IMR-90 (cell line): ENCODE data around the gene IFT25. TPM values are rescaled to one million over a fixed set of nuclear protein-coding genes. Genes with fewer than 3 reads are reported as not detected.

Experiments
- ATAC-seq: fragments of 200-7000 bp; cut with Tn5 transposase; 2 replicates; pipeline ENCODE4 v1.9.1; 2020; ENCODE audit warnings: low read depth, mild to moderate bottlenecking, moderate library complexity
- BruUV-seq: library from RNA; stranded (reverse); fragments of 400-500 nt; replicated peaks from 2 replicates; lab custom pipeline; 2021; lab: Mats Ljungman, UMichigan
- CTCF ChIA-PET: fragments of 300-600 bp; formaldehyde crosslinking; extraction: SDS; loops from one replicate; lab custom pipeline; 2021; ENCODE audit warnings: antibody characterized with exemption; lab: Yijun Ruan, JAX
- POLR2A ChIA-PET: fragments of 300-600 bp; sonication (Branson Sonifier 250); formaldehyde crosslinking; loops from one replicate; lab custom pipeline; 2022; ENCODE audit warnings: antibody characterized with exemption; ENCODE audit not compliant: unreplicated experiment; lab: Charles Lee
- DNase-seq: peaks from one replicate; pipeline ENCODE4 v3.0.0; 2013
- H2AFZ ChIP-seq: replicated peaks from 2 replicates; pipeline ENCODE3; 2013; ENCODE audit warnings: low read length, mild to moderate bottlenecking; ENCODE audit not compliant: poor library complexity
- H2AK5ac ChIP-seq: 2 replicates; pipeline ENCODE4 v1.6.1; 2013; ENCODE audit warnings: low read depth, low read length, inconsistent platforms
- H2AK9ac ChIP-seq: replicated peaks from 2 replicates; pipeline ENCODE3; 2013; ENCODE audit warnings: mild to moderate bottlenecking, low read depth, low read length, moderate library complexity; ENCODE audit not compliant: poor library complexity
- H2BK120ac ChIP-seq: 2 replicates; pipeline ENCODE4 v1.6.1; 2013; ENCODE audit warnings: low read depth, low read length, inconsistent platforms
- H2BK15ac ChIP-seq: 3 replicates; pipeline ENCODE4 v1.6.1; 2013; ENCODE audit warnings: low read depth, low read length, inconsistent platforms
- H2BK20ac ChIP-seq: 2 replicates; pipeline ENCODE4 v1.6.1; 2013; ENCODE audit warnings: low read depth, mild to moderate bottlenecking, inconsistent platforms, low read length, moderate library complexity
- H2BK5ac ChIP-seq: 2 replicates; pipeline ENCODE4 v1.6.1; 2013; ENCODE audit warnings: mild to moderate bottlenecking, low read depth, low read length, inconsistent platforms; ENCODE audit not compliant: poor library complexity, severe bottlenecking
- H3K14ac ChIP-seq: replicated peaks from 2 replicates; pipeline ENCODE4 v1.6.1; 2013; ENCODE audit warnings: low read depth, low read length, inconsistent platforms
- H3K18ac ChIP-seq: 2 replicates; pipeline ENCODE4 v1.6.1; 2013; ENCODE audit warnings: low read depth, low read length, control low read depth
- H3K23ac ChIP-seq: 2 replicates; pipeline ENCODE4 v1.6.1; 2013; ENCODE audit warnings: low read depth, low read length, inconsistent platforms
- H3K27ac ChIP-seq: 2 replicates; pipeline ENCODE4 v1.5.1; 2013; ENCODE audit warnings: mild to moderate bottlenecking, control low read depth, low read length; ENCODE audit not compliant: insufficient read depth
- H3K27me3 ChIP-seq: 2 replicates; pipeline ENCODE4 v1.6.1; 2013; ENCODE audit warnings: low read length; ENCODE audit not compliant: control insufficient read depth, insufficient read depth
- H3K36me3 ChIP-seq: 2 replicates; pipeline ENCODE4 v1.6.1; 2013; ENCODE audit warnings: low read length, mixed read lengths; ENCODE audit not compliant: control insufficient read depth, insufficient read depth
- H3K4ac ChIP-seq: 2 replicates; pipeline ENCODE4 v1.6.1; 2013; ENCODE audit warnings: low read depth, low read length, inconsistent platforms
- H3K4me1 ChIP-seq: 2 replicates; pipeline ENCODE4 v1.6.1; 2013; ENCODE audit warnings: low read length, mixed read lengths; ENCODE audit not compliant: control insufficient read depth, insufficient read depth
- H3K4me2 ChIP-seq: 2 replicates; pipeline ENCODE4 v1.6.1; 2013; ENCODE audit warnings: low read depth, mild to moderate bottlenecking, control low read depth, low read length, moderate library complexity
- H3K4me3 ChIP-seq: 2 replicates; pipeline ENCODE4 v1.5.1; 2013; ENCODE audit warnings: low read depth, mild to moderate bottlenecking, control low read depth, low read length, moderate library complexity; ENCODE audit not compliant: insufficient read depth
- H3K56ac ChIP-seq: 2 replicates; pipeline ENCODE4 v1.6.1; 2013; ENCODE audit warnings: low read length, inconsistent platforms; ENCODE audit not compliant: insufficient read depth; ENCODE audit errors: extremely low read depth
- H3K79me1 ChIP-seq, 2 experiments: 2 replicates each; pipeline ENCODE4 v1.6.1; 2013; ENCODE audit warnings: low read length in 2 of 2, inconsistent platforms in 1 of 2, low read depth in 1 of 2
- H3K9ac ChIP-seq: 2 replicates; pipeline ENCODE4 v1.6.1; 2013; ENCODE audit warnings: low read depth, low read length, control low read depth
- H3K9me1 ChIP-seq: 2 replicates; pipeline ENCODE4 v1.6.1; 2013; ENCODE audit warnings: low read length, inconsistent platforms; ENCODE audit not compliant: insufficient read depth
- H3K9me3 ChIP-seq: 2 replicates; pipeline ENCODE4 v1.6.1; 2013; ENCODE audit warnings: low read length; ENCODE audit not compliant: control insufficient read depth, insufficient read depth
- H4K20me1 ChIP-seq: 2 replicates; pipeline ENCODE4 v1.6.1; 2013; ENCODE audit warnings: low read length, inconsistent platforms; ENCODE audit not compliant: insufficient read depth
- H4K5ac ChIP-seq: 2 replicates; pipeline ENCODE4 v1.6.1; 2013; ENCODE audit warnings: mild to moderate bottlenecking, low read depth, low read length, control low read depth
- H4K8ac ChIP-seq, 2 experiments: 2 replicates each; pipeline ENCODE4 v1.6.1; 2013; ENCODE audit warnings: low read depth in 2 of 2, low read length in 2 of 2, control low read depth in 1 of 2, inconsistent platforms in 1 of 2
- H4K91ac ChIP-seq: 2 replicates; pipeline ENCODE4 v1.6.1; 2013; ENCODE audit warnings: low read depth, low read length, inconsistent platforms; ENCODE audit not compliant: insufficient read depth
- ELK1 ChIP-seq: fragments of 150-350 bp; IDR thresholded peaks from 2 replicates; pipeline ENCODE4 v1.6.1; 2016; ENCODE audit warnings: low read depth, mild to moderate bottlenecking, low read length, moderate library complexity, borderline replicate concordance
- MAFK ChIP-seq: IDR thresholded peaks from 2 replicates; pipeline ENCODE4 v1.6.1; 2012; ENCODE audit warnings: low read depth, low read length, improper control_type of control experiment
- MXI1 ChIP-seq: IDR thresholded peaks from 2 replicates; pipeline ENCODE4 v1.6.1; 2012; ENCODE audit warnings: low read depth, mild to moderate bottlenecking, low read length, moderate library complexity, borderline replicate concordance
- RAD21 ChIP-seq: IDR thresholded peaks from 2 replicates; pipeline ENCODE4 v1.6.1; 2012; ENCODE audit warnings: low read length, improper control_type of control experiment
- RCOR1 ChIP-seq: IDR thresholded peaks from 2 replicates; pipeline ENCODE4 v1.6.1; 2012; ENCODE audit warnings: mild to moderate bottlenecking, low read length, improper control_type of control experiment; ENCODE audit not compliant: insufficient replicate concordance
- RFX5 ChIP-seq: IDR thresholded peaks from 2 replicates; pipeline ENCODE4 v1.8.0; 2012; ENCODE audit warnings: low read depth, mild to moderate bottlenecking, low read length, moderate library complexity
- USF2 ChIP-seq: fragments of 150-350 bp; IDR thresholded peaks from 2 replicates; pipeline ENCODE4 v1.6.1; 2017; ENCODE audit warnings: mild to moderate bottlenecking, antibody characterized with exemption, low read length, low read depth
- WGBS, 2 experiments: methylation state at CpG; one replicate each; pipeline versions ENCODE4 v1.1.5 to v1.1.7; 2013; ENCODE audit warnings: missing lambda C conversion rate in 2 of 2; ENCODE audit not compliant: insufficient read length in 1 of 2; ENCODE audit errors: extremely low coverage in 2 of 2; 5-methylcytosine and 5-hydroxymethylcytosine counted together
- dilution Hi-C: fragments of 300-500 bp; cut with HindIII; formaldehyde crosslinking; loops from one replicate; pipeline ENCODE4 v1.14.3; 2018; ENCODE audit warnings: low sequenced_read_pairs; ENCODE audit not compliant: unreplicated experiment
- in situ Hi-C: fragments of 300-500 bp; cut with MboI; formaldehyde crosslinking; loops from 3 replicates; pipeline ENCODE4 v1.14.3; 2019; ENCODE audit warnings: low sequenced_read_pairs, inconsistent platforms, mixed read lengths
- intact Hi-C: fragments of 100-400 bp; cut with micrococcal nuclease; formaldehyde crosslinking; loops from 2 replicates; pipeline ENCODE4 v1.10.0; 2022
- polyA plus RNA-seq, 3 experiments: library from polyadenylated mRNA; depleted of rRNA; stranded (reverse); fragments of >200 nt; gene quantifications; 2 replicates each; pipeline ENCODE4 v1.2.3, GENCODE V29; 2012; ENCODE audit warnings: low replicate concordance in 1 of 3
- total RNA-seq: library from RNA; depleted of rRNA; stranded (reverse); fragments of >200 nt; gene quantifications from 2 replicates; pipeline ENCODE4 v1.2.3, GENCODE V29; 2012
- TF ChIP-seq, protein P1 (sequence below): conservative IDR thresholded peaks from 2 replicates; pipeline ENCODE4 v1.5.1; 2012; ENCODE audit warnings: mild to moderate bottlenecking, low read depth, low read length, improper control_type of control experiment

Gene IFT25
- total and polyA plus RNA-seq, 2 of the 4 experiments (the other 2 are of a cell fraction): 9.1 to 38.0 TPM

- Histone ChIP-seq H2AK9ac (no peak overlapping the region), H4K8ac (no peak overlapping the region), H2BK5ac (no peak overlapping the region), H3K9me3 (no peaks in the 10 kb centered on the region), H3K9ac (no peak overlapping the region), H4K20me1 (no peaks in the 10 kb centered on the region), H3K56ac (no peak overlapping the region), H3K9me1 (no peaks in the 10 kb centered on the region), H3K79me1 (no peaks in the 10 kb centered on the region; a peak in 1 of 4 replicates), H3K36me3 (peaks cover 18% of the 10 kb centered on the region), H3K4ac (no peak overlapping the region), H2BK120ac (no peak overlapping the region), H3K18ac (no peak overlapping the region), H3K4me3 (no peak overlapping the region), H2BK20ac (no peak overlapping the region), H3K14ac (no peak overlapping the region), H2AFZ (no peak overlapping the region), H2AK5ac (no peak overlapping the region), H3K27ac (no peak overlapping the region), H3K4me1 (no peaks in the 10 kb centered on the region), H2BK15ac (no peak overlapping the region), H3K23ac (no peak overlapping the region), H4K5ac (no peak overlapping the region), H4K91ac (no peak overlapping the region), H3K4me2 (no peak overlapping the region), H3K27me3 (no peaks in the 10 kb centered on the region)
- BruUV-seq: no TSS peak
- no CpG with 5 or more reads among the region's 5 CpGs for WGBS, 2 experiments
- in situ Hi-C loops (no loop called here), dilution Hi-C loops (no loop called here), intact Hi-C loops (no loop called here)
- no peak for DNase-seq
- CTCF ChIA-PET: interaction anchor here (0.7 kb wide), 1 partner anchor 23 kb away, joined by 4 read pairs; no protein-coding TSS in a partner anchor
- POLR2A ChIA-PET: interaction anchor here (0.7 kb wide), 1 partner anchor 58 kb away, joined by 3 read pairs; no protein-coding TSS in a partner anchor
- no peak for ATAC-seq
- TF ChIP-seq ELK1 (no peak), RAD21 (no peak), USF2 (peak; percentile 62), RCOR1 (no peak), MAFK (no peak), MXI1 (no peak), RFX5 (no peak)
- TF ChIP-seq, protein P1, sequence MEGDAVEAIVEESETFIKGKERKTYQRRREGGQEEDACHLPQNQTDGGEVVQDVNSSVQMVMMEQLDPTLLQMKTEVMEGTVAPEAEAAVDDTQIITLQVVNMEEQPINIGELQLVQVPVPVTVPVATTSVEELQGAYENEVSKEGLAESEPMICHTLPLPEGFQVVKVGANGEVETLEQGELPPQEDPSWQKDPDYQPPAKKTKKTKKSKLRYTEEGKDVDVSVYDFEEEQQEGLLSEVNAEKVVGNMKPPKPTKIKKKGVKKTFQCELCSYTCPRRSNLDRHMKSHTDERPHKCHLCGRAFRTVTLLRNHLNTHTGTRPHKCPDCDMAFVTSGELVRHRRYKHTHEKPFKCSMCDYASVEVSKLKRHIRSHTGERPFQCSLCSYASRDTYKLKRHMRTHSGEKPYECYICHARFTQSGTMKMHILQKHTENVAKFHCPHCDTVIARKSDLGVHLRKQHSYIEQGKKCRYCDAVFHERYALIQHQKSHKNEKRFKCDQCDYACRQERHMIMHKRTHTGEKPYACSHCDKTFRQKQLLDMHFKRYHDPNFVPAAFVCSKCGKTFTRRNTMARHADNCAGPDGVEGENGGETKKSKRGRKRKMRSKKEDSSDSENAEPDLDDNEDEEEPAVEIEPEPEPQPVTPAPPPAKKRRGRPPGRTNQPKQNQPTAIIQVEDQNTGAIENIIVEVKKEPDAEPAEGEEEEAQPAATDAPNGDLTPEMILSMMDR: no peak
Measured at GRCh38 chr1:53918343-53918742, 27.2 kb downstream of the IFT25 start.
